ENCODE data around the gene NPAS3.

GRCh38 chr14:33699300-33699983 lies 760.8 kb downstream of the NPAS3 start:
- TF ChIP-seq POLR2AphosphoS5 (IDR thresholded peaks at IDR 0.05; ENCODE audit: low read depth, low read length) (no peak), RXRA (IDR thresholded peaks at IDR 0.05; ENCODE audit: insufficient read depth, low read depth, low read length) (no peak), EZH2 (IDR thresholded peaks at IDR 0.05; ENCODE audit: low read depth, low read length, severe bottlenecking) (no peak), JUN (IDR thresholded peaks at IDR 0.05; ENCODE audit: low read depth, low read length) (no peak)
- TF ChIP-seq, protein P1, sequence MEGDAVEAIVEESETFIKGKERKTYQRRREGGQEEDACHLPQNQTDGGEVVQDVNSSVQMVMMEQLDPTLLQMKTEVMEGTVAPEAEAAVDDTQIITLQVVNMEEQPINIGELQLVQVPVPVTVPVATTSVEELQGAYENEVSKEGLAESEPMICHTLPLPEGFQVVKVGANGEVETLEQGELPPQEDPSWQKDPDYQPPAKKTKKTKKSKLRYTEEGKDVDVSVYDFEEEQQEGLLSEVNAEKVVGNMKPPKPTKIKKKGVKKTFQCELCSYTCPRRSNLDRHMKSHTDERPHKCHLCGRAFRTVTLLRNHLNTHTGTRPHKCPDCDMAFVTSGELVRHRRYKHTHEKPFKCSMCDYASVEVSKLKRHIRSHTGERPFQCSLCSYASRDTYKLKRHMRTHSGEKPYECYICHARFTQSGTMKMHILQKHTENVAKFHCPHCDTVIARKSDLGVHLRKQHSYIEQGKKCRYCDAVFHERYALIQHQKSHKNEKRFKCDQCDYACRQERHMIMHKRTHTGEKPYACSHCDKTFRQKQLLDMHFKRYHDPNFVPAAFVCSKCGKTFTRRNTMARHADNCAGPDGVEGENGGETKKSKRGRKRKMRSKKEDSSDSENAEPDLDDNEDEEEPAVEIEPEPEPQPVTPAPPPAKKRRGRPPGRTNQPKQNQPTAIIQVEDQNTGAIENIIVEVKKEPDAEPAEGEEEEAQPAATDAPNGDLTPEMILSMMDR (IDR thresholded peaks at IDR 0.05; ENCODE audit: control extremely low read depth in 1 of 3, insufficient read depth in 1 of 3, low read depth in 1 of 3, low read length in 3 of 3) = no peak

Measured in H1 (cell line).